Stimulated activated CD4-positive, alpha-beta T cell treated with anti-CD3 and anti-CD28 coated beads, Interleukin-4, amount 100 ng/mL, for 4 hours (primary cell): ENCODE data around the gene PLEKHH1.
A peak's percentile ranks its signal among the peaks of the same experiment; 100 is the strongest.

Source experiments
- DNase-seq, 2 experiments: peaks; one replicate each; pipeline ENCODE4 v3.0.0-alpha.2; 2020

Gene PLEKHH1

DNA sequence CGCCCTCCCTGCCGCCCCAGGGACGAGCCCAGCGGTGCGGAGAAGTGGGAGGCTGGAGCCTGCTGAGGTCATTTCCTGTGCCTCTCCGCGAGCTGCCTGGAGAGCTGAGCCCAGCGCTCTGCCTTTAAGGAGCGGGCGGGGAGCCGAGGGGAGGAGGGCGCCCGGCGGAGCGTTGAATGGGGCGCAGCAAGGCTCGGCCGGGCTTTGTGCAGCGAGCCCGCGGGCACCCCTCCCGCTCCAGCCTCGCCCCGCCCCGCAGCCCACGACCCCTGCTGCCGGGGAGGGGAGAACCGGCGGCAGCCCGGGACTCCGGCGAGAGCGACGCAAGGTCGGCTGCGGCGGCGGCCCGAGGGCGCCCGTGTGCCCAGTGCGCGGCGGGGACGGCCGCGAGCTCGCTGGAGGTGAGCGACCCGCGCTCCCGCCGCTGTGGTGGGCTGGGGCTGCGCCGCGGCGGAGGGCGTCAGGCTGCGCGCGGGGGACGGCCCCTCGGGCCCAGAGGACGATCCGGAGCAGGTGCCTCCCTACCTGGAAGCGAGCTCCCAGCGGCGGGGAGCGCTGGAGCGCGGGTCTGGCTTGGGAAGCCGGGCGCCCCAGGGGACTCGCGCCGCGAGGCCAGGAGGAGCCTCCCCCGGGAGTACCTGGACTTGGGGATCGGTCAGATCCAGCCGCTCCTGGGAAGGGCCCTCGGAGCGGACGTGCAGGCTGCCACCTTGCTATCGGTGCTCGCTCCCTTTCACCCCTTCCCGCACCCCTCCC is at the start of gene PLEKHH1:
Gene PLEKHH1, plus strand, starts transcription at position 293 of the 756 bp plus-strand sequence. CDS start 8,578 bp downstream, outside the sequence.
- peak; percentile 52 to 59 for DNase-seq

DNA sequence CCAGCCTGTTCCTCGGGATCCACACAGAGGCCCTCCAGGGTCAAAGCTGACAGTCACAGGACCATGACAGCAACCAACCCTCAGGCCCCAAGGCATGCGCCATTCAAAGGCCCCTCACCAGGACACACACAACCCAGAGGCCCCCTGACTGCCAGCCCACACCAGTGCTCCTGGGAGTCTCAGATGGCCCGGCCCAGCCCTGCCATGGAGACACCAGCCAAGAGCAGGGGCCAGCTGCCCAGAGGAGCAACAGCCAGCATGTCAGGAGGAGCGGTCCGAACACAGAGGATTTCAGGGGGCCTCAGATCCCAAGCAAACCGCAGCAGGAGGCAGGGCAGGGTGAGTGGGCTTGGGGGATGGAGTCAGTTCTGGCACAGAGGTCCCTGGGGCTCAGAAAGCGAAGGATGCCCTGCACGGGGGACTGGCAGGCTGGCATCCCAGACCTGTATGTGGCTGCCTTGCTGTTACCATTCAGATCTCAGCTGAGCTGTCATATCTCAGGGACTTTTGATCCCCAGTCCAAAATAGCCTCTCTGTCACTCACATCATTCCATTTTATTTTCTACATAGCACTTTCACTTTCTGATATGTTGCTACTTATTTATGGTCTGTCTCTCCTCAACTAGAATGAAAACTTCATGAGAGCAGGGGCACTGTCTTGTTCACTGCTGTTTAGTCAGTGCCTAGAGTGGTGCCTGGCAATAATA is 49.4 kb upstream of the PLEKHH1 start:
- DNase-seq = no peak

DNA sequence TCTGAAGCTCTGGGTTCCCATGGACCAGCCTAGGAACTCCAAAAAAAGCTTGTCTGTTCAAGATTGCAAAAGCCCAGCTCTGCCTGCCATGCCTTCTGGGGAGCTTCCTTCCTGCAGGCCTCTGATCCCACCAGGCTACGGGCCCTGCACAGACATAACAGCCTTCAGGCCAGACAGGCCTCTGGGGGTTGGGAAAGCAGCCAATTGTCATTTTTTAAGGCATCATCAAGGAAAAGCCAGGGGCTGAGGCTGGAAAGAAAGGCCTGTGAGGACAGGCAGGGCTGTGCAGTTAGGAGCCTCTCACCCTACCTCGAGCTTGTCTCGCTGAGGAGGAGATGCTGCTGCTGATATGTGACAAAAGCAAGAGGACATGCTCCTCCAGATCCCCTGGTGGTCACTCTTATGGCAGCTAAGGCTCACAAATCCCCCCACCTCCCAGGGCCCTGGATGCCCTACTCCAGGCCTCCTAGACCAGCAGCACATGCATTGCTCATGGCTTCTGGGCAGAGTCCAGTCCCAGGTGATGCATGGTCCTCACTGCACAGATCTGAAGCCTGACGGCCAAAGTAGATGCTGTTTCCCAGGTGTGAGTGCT is 47.5 kb upstream of the PLEKHH1 start:
- no peak for DNase-seq

DNA sequence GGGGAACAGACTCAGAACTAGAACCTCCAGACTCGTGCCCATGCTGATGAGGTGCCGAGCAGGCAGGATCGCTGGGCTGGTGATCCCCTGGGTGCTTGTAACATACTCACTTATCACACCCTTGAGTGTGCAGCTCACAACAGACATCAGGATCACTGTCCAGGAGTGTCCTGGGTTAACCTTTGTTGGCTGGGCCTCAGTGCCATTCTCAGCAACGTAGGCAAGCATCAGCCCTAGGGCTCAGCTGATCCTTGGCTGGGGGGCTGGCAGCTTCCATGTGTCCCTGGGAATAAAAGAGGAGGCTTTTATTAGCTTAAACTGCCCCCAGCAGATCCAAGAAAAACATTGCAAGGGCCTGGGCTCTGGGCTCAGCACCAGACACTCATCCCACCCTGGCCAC is 46.2 kb upstream of the PLEKHH1 start:
- no peak for DNase-seq

DNA sequence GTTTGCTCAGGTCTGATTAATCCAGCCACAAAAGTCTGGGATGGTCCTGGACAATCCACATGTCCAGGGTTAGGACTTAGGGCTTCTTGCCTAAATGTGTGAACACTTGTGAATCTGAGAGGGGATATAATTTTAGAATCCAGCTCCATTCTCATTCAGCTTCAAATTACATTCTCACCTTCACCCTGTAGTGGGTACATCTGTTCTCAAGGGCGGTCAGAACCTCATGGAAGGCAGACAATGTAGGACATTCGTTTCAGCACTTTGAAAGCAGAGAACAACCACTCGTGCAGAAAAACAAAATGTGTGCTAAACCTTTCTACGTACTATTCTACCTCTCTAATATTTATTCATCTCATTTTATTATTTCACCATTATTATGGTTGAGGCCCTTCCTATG is 45.8 kb upstream of the PLEKHH1 start:
- DNase-seq = no peak

DNA sequence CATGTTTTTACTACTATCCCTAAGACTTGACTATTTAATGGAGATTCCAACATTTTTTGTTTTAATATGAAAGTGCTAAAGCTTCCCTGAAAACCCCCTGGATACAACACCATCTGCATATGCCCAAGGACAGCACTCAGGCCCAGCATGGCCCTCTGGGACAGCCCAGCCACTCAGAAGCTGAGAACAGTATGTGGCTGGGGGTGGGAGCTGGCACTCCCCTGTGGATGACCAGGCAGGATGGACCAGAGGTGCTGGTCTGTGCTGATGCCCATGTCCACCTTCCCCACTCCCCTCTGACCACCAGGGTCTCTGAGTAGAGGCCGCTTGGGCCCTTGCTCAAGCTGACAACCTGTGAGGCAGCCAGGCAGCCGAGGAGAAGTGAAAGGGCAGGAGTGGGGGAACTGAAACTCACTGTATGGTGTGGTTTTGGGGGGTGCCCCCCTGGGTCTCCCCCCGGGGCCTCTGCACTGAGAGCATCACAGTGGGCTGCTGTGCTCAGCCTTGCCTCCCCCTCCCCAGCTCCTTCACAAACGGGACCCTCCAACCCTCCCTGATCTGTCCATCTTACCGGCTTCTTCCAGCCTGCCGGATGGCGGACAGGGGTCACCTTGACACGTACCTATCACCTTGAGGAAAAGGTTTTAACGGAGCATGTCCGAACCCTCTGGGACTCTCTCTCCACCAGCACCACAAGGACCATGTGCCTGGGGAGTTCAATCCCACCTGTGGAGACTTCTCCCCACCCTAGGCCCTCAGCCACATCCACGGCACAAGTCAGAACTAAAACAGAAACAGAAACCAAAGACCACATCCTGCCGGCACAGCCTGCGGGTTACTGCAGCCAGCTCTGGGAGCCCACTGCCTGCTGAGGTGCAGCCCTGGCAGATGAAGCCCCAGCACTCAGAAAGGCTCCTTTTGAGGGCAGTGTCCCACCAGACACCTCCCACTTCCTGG is 44.9 kb upstream of the PLEKHH1 start, which contains the start of gene TMEM229B:
Gene TMEM229B, minus strand, starts transcription at position 785 of the 957 bp plus-strand sequence. CDS start 14,798 bp downstream, outside the sequence.
- DNase-seq = peak; percentile 43 to 71

DNA sequence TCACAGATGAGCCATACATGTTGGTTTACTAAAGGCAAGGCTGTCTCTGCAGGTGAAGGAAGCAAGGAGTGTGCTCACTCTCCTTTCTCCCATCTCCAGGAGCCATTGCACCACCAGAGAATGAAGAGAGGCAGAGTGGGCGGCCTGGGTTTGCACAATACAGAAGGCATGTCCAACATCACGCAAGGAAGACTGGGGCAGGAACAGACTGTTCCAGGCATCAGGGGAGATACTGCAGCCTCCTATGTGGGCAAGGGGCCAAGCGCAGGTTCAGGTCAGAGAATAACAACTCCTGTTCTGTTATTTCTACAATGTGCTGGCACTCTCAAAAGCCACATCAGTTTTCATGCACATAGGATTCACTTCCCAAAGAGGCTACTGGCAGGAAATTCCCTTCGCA is 42.9 kb upstream of the PLEKHH1 start:
- no peak for DNase-seq

DNA sequence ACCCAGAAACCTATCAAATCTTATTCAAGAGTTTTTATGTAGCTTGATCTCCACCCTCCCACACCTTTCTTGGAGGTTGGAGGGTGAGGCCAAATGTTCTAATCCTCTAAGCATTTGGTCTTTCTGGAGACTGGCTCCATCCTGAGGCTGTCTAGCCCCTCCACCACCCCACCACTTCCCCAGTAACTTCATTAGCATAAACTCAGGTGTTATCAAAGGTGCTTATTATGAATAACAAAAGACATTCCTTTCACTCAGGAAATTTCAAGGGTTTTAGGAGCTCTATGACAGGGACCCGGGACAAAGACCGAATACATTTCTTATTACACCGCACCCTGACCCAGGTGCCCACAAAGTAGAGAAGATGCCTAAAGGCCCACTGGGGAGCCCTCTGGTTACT is 41.8 kb upstream of the PLEKHH1 start:
- no peak for DNase-seq

DNA sequence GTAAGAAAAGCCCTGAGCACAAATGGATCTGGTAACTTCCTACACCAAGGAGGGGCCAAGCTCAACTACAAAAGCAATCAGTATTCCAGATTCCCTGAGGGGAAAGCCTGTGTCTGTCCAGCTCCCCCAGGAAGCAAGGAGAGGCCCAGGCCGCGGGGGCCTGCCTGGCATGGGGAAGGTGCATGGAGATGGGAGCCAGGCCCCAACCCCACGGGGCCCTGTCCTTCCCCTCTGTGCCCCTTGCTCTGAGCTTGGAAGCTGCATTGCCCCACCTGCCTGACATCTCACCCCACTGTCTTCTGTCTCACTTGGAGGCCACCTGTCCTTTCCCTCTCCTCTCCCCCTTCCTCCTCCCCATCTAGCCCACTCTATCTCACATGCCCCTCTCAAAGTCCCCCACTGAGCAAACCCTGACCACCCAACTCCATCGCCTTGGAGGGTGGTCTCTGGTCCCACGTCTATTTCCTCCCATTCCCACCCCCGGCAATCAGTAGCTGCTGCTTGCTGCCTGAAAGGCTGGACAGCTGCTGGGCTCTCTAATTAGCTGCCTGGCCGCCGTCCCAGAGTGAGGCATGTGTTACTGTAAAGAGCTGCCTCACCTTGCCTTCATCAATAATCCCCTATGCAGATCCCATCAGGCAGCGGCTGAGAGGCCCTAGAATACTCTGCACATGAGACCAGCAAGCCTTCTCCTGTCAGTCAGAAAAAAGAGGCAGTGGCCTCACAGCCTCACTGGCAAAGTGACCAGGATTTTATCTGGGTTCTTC is 41.2 kb upstream of the PLEKHH1 start:
- no peak for DNase-seq

DNA sequence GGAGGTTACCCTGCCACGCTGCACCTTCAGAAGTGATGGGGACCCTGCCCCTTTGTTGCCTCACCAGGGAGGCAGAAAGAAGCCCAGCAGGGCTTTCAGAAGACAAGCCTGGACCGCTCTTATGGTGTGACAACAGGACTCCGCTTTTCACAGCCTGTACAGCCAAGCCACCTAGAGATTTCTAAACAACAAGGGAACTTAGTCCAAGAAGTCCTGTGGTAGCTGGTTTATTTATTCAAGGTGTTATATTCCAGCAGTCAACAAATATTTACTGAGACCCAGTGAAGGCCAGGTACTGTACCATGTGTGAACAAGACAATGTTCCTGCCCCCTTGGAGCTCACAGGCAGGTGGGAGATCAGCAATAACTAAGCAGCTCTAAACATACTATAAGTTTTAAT is 40.6 kb upstream of the PLEKHH1 start:
- DNase-seq = no peak

DNA sequence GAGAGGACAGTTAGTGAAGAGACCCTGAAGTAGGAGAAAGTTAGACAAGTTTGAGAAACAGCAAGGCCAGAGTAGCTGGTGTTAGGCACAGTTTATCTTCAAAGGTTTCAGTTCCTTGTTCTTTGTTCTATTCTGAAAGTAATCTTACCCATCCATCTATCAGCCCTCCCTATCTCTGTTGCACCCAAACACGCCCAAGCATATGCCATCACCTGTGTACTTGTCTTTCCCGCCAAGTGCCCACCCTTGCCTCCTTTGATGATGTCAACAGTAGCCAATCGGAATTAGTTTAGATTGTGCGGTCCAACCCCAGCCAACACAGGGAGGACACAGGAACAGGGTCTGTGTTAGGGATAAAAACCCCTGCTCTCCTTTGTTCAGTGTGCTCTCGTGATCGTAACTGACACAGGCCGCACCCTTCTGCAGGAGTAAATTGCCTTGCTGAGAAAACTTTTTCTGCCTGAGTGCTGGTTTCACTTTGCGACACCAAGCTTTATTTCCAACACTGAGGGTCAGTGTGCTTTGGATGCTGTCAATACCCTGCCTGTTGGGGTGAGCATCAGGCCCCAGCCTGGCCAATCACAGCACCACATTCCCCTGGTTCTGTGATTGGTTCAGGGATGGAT is 39.9 kb upstream of the PLEKHH1 start:
- DNase-seq = no peak

DNA sequence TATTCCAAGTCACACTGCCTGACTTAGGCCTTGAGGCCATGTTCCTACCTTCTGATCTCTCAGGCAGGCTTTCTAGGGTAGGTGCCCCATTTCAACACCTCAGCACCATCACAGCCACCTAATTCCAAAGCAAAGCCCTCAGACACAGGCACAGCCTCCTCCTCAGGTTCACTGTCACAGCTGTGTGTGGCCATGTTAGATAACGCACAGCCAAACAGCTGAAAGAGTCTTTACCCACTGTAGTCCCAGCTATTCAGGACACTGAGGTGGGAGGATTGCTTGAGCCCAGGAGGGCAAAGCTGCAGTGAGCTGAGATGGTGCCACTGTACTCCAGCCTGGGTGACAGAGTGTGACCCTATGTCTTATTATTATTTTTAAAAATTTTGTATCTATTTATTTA is 37.3 kb upstream of the PLEKHH1 start:
- no peak for DNase-seq

DNA sequence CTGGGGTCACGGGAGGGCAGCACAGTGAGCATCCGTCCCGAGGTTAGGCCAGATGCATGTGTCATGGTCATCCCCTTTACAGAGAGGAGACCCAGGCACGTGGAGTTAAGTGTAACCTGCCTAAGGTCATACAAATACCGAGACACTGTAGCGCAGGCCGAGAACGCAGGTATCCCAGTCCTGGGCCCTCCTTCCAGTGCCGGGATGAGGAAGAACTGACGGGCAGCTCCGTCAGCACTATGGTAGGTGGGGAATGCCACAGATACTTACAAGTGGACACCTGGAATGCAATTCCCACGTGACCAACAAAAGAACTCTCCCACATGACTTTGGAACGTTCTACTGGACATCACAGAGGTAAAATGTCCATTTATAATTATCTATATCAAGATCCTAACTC is 35.9 kb upstream of the PLEKHH1 start:
- no peak for DNase-seq

DNA sequence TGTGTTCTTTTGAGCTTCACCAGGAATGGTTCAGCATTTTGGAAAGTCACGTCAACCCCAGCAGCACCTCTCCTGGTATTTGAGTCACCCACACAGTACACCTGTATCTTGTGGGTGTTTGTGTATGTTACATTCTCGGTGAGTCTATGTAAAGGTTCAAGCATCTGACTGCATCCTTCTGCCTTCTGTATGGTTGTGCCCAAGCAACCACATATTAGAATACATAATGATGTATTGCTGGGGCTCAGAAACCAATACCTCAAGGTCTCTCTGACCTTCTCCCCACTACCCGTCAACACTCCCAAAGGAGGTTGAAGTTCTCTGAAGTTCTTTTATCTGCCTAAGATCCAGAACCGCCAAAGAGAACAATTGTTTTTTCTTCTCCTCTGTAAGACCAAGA is 35.4 kb upstream of the PLEKHH1 start:
- DNase-seq = no peak

DNA sequence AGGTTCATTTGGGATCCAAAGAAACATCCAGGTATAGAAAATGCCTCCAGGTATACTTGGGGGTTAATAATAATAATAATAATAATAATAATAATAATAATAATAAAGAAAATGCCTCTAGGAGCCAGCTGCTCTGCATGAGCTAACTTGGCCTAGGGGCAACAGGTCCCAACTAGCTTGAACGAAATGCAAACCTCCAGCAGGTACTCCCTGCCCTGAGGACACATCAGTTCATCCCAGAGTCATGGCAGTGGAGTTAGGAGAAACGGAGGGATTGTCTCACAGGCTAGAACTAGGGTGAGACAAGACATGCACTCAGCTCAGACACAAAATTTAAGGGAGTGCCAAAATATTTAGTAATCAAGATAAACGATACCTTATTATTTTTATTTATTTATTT is 32.1 kb upstream of the PLEKHH1 start:
- DNase-seq = no peak

DNA sequence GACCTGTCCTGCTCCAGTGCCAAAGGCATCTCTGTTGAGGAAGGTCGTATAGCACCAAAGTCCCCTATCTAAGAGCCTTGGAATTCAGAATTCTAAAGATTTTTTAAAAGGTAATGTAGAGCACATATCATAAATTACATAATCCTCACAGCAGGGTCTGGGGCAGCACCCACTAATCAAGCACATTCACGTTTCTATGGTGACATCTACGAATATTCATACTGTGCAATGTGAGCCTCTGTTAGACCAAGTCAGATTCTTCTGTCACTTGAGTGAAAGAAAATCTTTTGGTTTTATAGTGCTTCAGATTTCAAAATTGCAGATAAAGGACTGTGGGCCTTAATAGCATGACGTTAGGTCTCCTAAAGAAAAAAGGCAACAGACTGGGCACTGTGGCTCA is 31.4 kb upstream of the PLEKHH1 start:
- no peak for DNase-seq

DNA sequence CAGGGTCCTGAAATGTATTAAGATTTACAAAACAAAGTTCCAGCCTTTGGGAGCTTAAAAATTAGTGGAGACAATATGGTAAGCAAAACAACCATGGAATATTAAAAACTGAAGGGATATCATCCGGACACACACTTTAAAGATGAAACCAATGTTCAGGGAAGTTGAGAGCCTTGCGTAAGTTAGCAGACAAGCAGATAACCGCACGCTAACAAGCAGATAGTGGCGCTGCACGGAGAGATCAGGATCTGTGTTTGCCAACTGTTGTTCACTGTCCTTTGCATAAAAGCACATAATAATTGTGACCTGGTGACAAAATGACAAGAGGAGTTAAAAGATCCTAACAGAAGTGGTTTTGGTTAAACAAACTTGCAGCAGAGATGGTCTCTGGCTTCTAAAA is 30.2 kb upstream of the PLEKHH1 start:
- no peak for DNase-seq

DNA sequence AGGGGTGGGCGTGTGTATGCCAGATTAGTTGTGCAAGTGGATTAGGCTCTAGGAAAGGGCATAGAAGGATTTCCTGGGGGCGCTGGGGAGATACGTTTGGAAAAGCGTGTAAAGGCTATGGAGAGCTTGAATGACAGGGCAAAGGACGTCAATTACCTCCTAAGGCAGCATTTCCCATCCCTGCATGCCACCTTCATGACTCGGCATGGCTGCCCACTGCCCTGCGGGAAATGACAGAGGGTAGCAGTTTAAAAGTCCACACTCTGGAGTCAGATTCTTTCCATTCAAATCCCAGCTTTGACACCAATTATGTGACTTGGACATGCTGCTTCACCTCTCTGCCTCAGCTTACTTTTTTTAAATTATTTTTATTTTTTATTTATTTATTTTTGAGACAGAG is 29.8 kb upstream of the PLEKHH1 start:
- DNase-seq = no peak

DNA sequence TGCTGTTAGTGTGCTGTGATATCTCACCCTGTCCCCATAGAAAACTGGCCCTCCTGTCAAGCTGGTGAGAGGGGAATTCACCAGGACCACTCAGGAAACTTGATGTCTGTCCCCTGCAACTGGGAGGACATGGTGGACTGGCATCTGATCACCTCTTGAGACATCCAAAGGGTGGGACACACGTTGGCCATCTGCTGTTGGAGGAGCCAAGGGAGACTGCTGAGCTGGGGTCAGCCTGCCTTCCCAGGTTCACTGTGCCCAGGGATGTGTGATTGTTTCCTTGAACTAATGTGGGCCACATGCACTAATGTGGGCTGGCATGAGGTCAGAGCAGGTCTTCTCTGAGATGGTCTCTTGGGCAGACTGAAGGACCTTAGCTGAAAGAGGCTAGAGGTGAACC is 27.8 kb upstream of the PLEKHH1 start:
- DNase-seq = no peak

DNA sequence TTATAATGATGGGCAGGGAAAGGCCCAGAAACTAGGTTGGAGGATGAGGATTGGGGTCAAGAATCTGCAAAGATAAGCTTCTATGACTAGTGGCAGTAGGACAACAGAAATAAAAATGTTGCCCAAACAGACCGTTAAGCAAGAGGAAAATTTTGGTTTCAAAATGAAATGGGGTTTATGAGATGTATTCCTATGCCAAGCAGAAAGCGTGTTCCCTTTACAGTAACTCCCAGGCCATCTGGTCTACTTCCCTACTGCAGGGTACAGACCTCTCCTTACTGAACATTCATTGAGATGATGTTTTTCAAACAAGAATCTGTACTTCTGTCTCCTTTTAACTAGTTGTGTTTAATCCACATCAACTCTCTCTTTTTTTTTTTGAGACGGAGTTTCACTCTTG is 24.1 kb upstream of the PLEKHH1 start:
- DNase-seq = no peak

DNA sequence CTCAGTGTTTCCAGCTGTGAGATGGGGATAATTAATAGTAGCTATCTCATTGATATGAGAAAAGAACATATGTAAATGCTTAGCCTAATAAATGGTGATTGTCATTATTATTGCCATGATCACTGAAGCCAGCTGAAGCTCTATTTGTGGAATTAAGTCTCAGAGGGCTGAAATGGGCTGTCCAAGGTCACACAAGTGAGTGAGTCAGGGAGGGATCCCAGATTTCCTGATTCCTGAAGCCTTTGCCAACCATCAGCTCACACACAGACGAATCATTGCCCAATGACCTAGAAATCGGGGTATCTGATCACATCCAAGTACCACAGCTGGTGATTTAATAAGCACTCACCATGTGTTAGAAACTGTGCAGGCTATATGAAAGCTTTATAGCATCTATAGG is 23.0 kb upstream of the PLEKHH1 start:
- DNase-seq = no peak

DNA sequence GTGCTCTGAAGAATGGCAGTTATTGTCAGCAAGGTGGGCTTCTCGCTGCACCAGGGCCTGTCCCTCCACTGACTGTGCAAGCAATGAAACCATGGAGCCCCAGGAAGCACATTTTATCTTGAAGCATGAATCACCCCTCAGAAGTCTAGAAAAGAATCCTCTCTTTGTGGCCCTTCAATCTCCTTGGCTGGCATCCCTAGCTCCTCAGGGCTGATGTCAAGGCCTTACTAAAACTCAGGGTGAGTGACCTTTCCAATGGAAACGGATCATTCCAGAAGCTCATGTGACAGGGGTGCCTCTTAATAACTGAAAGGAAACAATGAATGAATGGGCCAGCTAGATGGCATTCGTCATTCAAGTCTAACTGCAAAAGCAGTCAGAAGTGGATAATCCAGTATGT is 22.3 kb upstream of the PLEKHH1 start:
- no peak for DNase-seq
